Endodermal cell (in vitro differentiated cells): Measurements from ENCODE around the gene TCF4. TPM values are rescaled to one million over a fixed set of nuclear protein-coding genes. Genes with fewer than 3 reads are reported as not detected.
A peak's percentile ranks its signal among the peaks of the same experiment; 100 is the strongest.

Source experiments
- DNase-seq: peaks from one replicate; pipeline ENCODE4 v3.0.0-alpha.2; 2017
- H3K27ac ChIP-seq: 2 replicates; pipeline ENCODE4 v1.5.1; 2013; ENCODE audit warnings: mild to moderate bottlenecking, low read depth, low read length, moderate library complexity
- H3K27me3 ChIP-seq: 2 replicates; pipeline ENCODE4 v1.6.1; 2013; ENCODE audit warnings: mild to moderate bottlenecking, low read length, moderate library complexity; ENCODE audit not compliant: insufficient read depth, control insufficient read depth, poor library complexity, severe bottlenecking
- H3K36me3 ChIP-seq: 2 replicates; pipeline ENCODE4 v1.7.0; 2013; ENCODE audit warnings: mild to moderate bottlenecking, low read length, moderate library complexity; ENCODE audit not compliant: control insufficient read depth, insufficient read depth
- H3K4me1 ChIP-seq: one replicate; pipeline ENCODE4 v1.7.0; 2013; ENCODE audit warnings: low read length; ENCODE audit not compliant: control insufficient read depth, insufficient read depth
- H3K4me3 ChIP-seq: 2 replicates; pipeline ENCODE4 v1.5.1; 2013; ENCODE audit warnings: mild to moderate bottlenecking, low read length, moderate library complexity
- H3K9ac ChIP-seq: 2 replicates; pipeline ENCODE4 v1.6.1; 2013; ENCODE audit warnings: mild to moderate bottlenecking, low read length, moderate library complexity; ENCODE audit not compliant: poor library complexity, severe bottlenecking; ENCODE audit errors: extremely low read depth
- H3K9me3 ChIP-seq: 2 replicates; pipeline ENCODE4 v1.6.1; 2013; ENCODE audit warnings: mild to moderate bottlenecking, low read length, moderate library complexity; ENCODE audit not compliant: control insufficient read depth
- H3K27ac Mint-ChIP-seq: 2 replicates; pipeline ENCODE4 v1.8.0; 2020; ENCODE audit warnings: mixed read lengths
- H3K27me3 Mint-ChIP-seq: 2 replicates; pipeline ENCODE4 v1.8.0; 2021; ENCODE audit warnings: mild to moderate bottlenecking, mixed read lengths; ENCODE audit not compliant: insufficient read depth
- H3K36me3 Mint-ChIP-seq: 2 replicates; pipeline ENCODE4 v1.8.0; 2020; ENCODE audit warnings: low read depth, mixed read lengths
- H3K4me1 Mint-ChIP-seq: 2 replicates; pipeline ENCODE4 v1.8.0; 2020; ENCODE audit warnings: mixed read lengths
- H3K4me3 Mint-ChIP-seq: 2 replicates; pipeline ENCODE4 v1.8.0; 2020; ENCODE audit warnings: mild to moderate bottlenecking, moderate library complexity, mixed read lengths
- H3K9me3 Mint-ChIP-seq: 2 replicates; pipeline ENCODE4 v1.8.0; 2020; ENCODE audit warnings: mild to moderate bottlenecking, mixed read lengths
- CTCF ChIP-seq: fragments of 200-600 bp; sonication (generic); conservative IDR thresholded peaks from 2 replicates; pipeline ENCODE4 v1.5.0; 2021; ENCODE audit warnings: antibody characterized with exemption, mild to moderate bottlenecking
- WGBS, 2 experiments: methylation state at CpG; one replicate each; pipeline versions ENCODE4 v1.1.5 to v1.1.7; 2013; ENCODE audit warnings: missing lambda C conversion rate in 2 of 2, mixed read lengths in 1 of 2; ENCODE audit not compliant: insufficient coverage in 1 of 2, insufficient read length in 1 of 2; 5-methylcytosine and 5-hydroxymethylcytosine counted together
- total RNA-seq, 2 donors: library from RNA; stranded (reverse); fragmentation: NEBNext Ultra II Directional in 1 of 2; extraction: Animal tissue kit (Norgen Biotek cat#: 25700) in 1 of 2; gene quantifications; 2 replicates in 1 of 2; 3 replicates in 1 of 2; pipeline ENCODE4 v1.2.1, GENCODE V29; 2021

Gene TCF4
- total RNA-seq, 2 donors from 2014 or later = 40.4 to 58.5 TPM

GRCh38 chr18:55340998-55341397, 247.0 kb downstream of the TCF4 start:
- no peak overlapping the region for H3K4me3 ChIP-seq
- Mint-ChIP-seq H3K4me3 (no peak overlapping the region), H3K36me3 (no peaks in the 10 kb centered on the region), H3K27ac (no peak overlapping the region), H3K9me3 (no peaks in the 10 kb centered on the region), H3K4me1 (peaks cover 17% of the 10 kb centered on the region), H3K27me3 (no peaks in the 10 kb centered on the region)
- no peaks in the 10 kb centered on the region for H3K36me3 ChIP-seq
- H3K9me3 ChIP-seq = no peaks in the 10 kb centered on the region
- H3K4me1 ChIP-seq = no peaks in the 10 kb centered on the region
- no peak overlapping the region for H3K9ac ChIP-seq
- no peaks in the 10 kb centered on the region for H3K27me3 ChIP-seq
- no peak overlapping the region for H3K27ac ChIP-seq
- WGBS, 2 experiments = 95 to 100% methylated on average over 1 to 2 of the region's 2 CpGs
- TF ChIP-seq CTCF = no peak
- no peak for DNase-seq

- H3K9me3 Mint-ChIP-seq = no peaks in the 10 kb centered on the region
- Histone ChIP-seq H3K27me3 (no peaks in the 10 kb centered on the region), H3K4me3 (no peak overlapping the region), H3K27ac (no peak overlapping the region), H3K9me3 (no peaks in the 10 kb centered on the region), H3K4me1 (no peaks in the 10 kb centered on the region), H3K36me3 (no peaks in the 10 kb centered on the region), H3K9ac (no peak overlapping the region)
- H3K27ac Mint-ChIP-seq = peak overlapping the region; percentile 7
- no peak for DNase-seq
- H3K27me3 Mint-ChIP-seq = no peaks in the 10 kb centered on the region
- H3K36me3 Mint-ChIP-seq = no peaks in the 10 kb centered on the region
- WGBS, 2 experiments = 81 to 92% methylated on average over 3 to 7 of the region's 7 CpGs
- H3K4me3 Mint-ChIP-seq = no peak overlapping the region
- no peak for TF ChIP-seq CTCF
- peaks cover 17% of the 10 kb centered on the region for H3K4me1 Mint-ChIP-seq
Measured at GRCh38 chr18:55339990-55340389, 248.0 kb downstream of the TCF4 start.

GRCh38 chr18:55338978-55339650, 248.9 kb downstream of the TCF4 start:
- Mint-ChIP-seq H3K27ac (no peak overlapping the region), H3K9me3 (no peaks in the 10 kb centered on the region)

More at GRCh38 chr18:55338978-55339650, 248.9 kb downstream of the TCF4 start:
- H3K4me3 ChIP-seq = no peak overlapping the region
- Mint-ChIP-seq H3K4me1 (peaks cover 10% of the 10 kb centered on the region), H3K4me3 (no peak overlapping the region), H3K27me3 (no peaks in the 10 kb centered on the region), H3K36me3 (no peaks in the 10 kb centered on the region)
- no peak overlapping the region for H3K27ac ChIP-seq
- no peaks in the 10 kb centered on the region for H3K9me3 ChIP-seq
- H3K9ac ChIP-seq = no peak overlapping the region
- DNase-seq = no peak
- H3K4me1 ChIP-seq = no peaks in the 10 kb centered on the region
- no peaks in the 10 kb centered on the region for H3K27me3 ChIP-seq
- peak; percentile 38 for TF ChIP-seq CTCF
- WGBS, 2 experiments = 87 to 95% methylated on average over 7 to 8 of the region's 8 CpGs
- H3K36me3 ChIP-seq = no peaks in the 10 kb centered on the region
